K562 (cell line): ENCODE results near the gene PPM1N. TPM values are rescaled to one million over a fixed set of nuclear protein-coding genes. Genes with fewer than 3 reads are reported as not detected.

Experiments used
- FOXM1 ChIP-seq, 2 experiments: fragments of 450-650 bp in 1 of 2; sonication (generic) in 1 of 2; formaldehyde crosslinking in 1 of 2; IDR thresholded peaks; 2 replicates each; pipeline versions ENCODE4 v1.6.1 to v1.9.0; 2017 to 2022; ENCODE audit warnings: low read depth in 2 of 2, mild to moderate bottlenecking in 2 of 2, missing genetic modification reagents in 1 of 2, moderate library complexity in 1 of 2
- MAZ ChIP-seq, 2 experiments: fragments of 450-650 bp in 1 of 2; sonication (generic) in 1 of 2; formaldehyde crosslinking; IDR thresholded peaks in 1 of 2; conservative IDR thresholded peaks in 1 of 2; 2 replicates each; pipeline versions ENCODE4 v1.4.0 to v1.5.0; 2020; ENCODE audit warnings: mild to moderate bottlenecking in 1 of 2, missing genetic modification reagents in 1 of 2
- NRF1 ChIP-seq, 2 experiments: fragments of 450-650 bp; IDR thresholded peaks in 1 of 2; conservative IDR thresholded peaks in 1 of 2; 2 replicates each; pipeline ENCODE4 v1.6.1; 2014; ENCODE audit warnings: mild to moderate bottlenecking in 2 of 2
- RBFOX2 ChIP-seq: fragments of 200-400 bp; formaldehyde crosslinking; IDR thresholded peaks from 2 replicates; pipeline ENCODE4 v1.6.1; 2017; ENCODE audit warnings: low read depth, mild to moderate bottlenecking, low read length, moderate library complexity
- SAFB ChIP-seq: fragments of 200-400 bp; formaldehyde crosslinking; IDR thresholded peaks from 2 replicates; pipeline ENCODE4 v1.6.1; 2017; ENCODE audit warnings: low read depth, low read length, borderline replicate concordance
- ZBTB7A ChIP-seq: IDR thresholded peaks from 2 replicates; pipeline ENCODE4 v1.6.1; 2011; ENCODE audit warnings: low read depth, mild to moderate bottlenecking, low read length, moderate library complexity, borderline replicate concordance; ENCODE audit not compliant: control insufficient read depth
- polyA plus RNA-seq, 8 experiments: library from polyadenylated mRNA; depleted of rRNA in 4 of 8; stranded (reverse) in 5 of 8; unstranded in 3 of 8; fragments of >200 nt; fragmentation: Nextera tagmentation in 2 of 8; fragmentation: Illumina TruSeq in 1 of 8; extraction: Ambion mirVana in 2 of 8; extraction: Trizol in 1 of 8; gene quantifications; 2 replicates each; pipeline versions ENCODE4 v1.2.1 to v1.2.3, GENCODE V29; 2011 to 2014; ENCODE audit warnings: inconsistent platforms in 1 of 8, missing spikeins in 1 of 8
- total RNA-seq, 7 experiments: library from RNA; depleted of rRNA in 6 of 7; stranded (reverse); fragments of >200 nt in 6 of 7; fragmentation: Illumina TruSeq in 2 of 7; extraction: Trizol in 2 of 7; gene quantifications; 2 replicates each; pipeline versions ENCODE4 v1.2.1 to v1.2.3, GENCODE V29; 2011 to 2021; ENCODE audit warnings: low replicate concordance in 1 of 7
- TF ChIP-seq, protein P1 (sequence below), 2 experiments: IDR thresholded peaks; 2 replicates each; pipeline ENCODE4 v1.6.1; 2011; ENCODE audit warnings: borderline replicate concordance in 1 of 2, control low read depth in 1 of 2, low read depth in 1 of 2, low read length in 1 of 2, mild to moderate bottlenecking in 1 of 2, mixed read lengths in 1 of 2, moderate library complexity in 1 of 2; ENCODE audit not compliant: insufficient read depth in 1 of 2, insufficient read length in 1 of 2, poor library complexity in 1 of 2, severe bottlenecking in 1 of 2; ENCODE audit errors: extremely low read depth in 1 of 2
- TF ChIP-seq, protein P2 (sequence below): conservative IDR thresholded peaks from 2 replicates; pipeline ENCODE4 v1.6.1; 2011; ENCODE audit warnings: low read depth, mild to moderate bottlenecking, low read length; ENCODE audit not compliant: control insufficient read depth
- TF ChIP-seq, protein P3 (sequence below): fragments of 200-800 bp; sonication (Bioruptor generic); IDR thresholded peaks from 2 replicates; pipeline ENCODE4 v1.6.1; 2017; ENCODE audit warnings: missing genetic modification characterization, missing compliant biosample characterization
- TF ChIP-seq, protein P4 (sequence below), 3 experiments: IDR thresholded peaks in 2 of 3; conservative IDR thresholded peaks in 1 of 3; 2 replicates each; pipeline ENCODE4 v1.5.1; 2011 to 2012; ENCODE audit warnings: low read length in 3 of 3, mild to moderate bottlenecking in 3 of 3, control low read depth in 2 of 3, improper control_type of control experiment in 1 of 3, inconsistent platforms in 1 of 3, low read depth in 1 of 3, mixed read lengths in 1 of 3, moderate library complexity in 1 of 3; ENCODE audit not compliant: insufficient read depth in 2 of 3

Gene PPM1N
- total and polyA plus RNA-seq, 9 of the 15 experiments (the other 6 are each of a cell fraction or from before 2014, with no cell fraction given), result 4.5 to 15.6 (median 8.7) TPM

DNA sequence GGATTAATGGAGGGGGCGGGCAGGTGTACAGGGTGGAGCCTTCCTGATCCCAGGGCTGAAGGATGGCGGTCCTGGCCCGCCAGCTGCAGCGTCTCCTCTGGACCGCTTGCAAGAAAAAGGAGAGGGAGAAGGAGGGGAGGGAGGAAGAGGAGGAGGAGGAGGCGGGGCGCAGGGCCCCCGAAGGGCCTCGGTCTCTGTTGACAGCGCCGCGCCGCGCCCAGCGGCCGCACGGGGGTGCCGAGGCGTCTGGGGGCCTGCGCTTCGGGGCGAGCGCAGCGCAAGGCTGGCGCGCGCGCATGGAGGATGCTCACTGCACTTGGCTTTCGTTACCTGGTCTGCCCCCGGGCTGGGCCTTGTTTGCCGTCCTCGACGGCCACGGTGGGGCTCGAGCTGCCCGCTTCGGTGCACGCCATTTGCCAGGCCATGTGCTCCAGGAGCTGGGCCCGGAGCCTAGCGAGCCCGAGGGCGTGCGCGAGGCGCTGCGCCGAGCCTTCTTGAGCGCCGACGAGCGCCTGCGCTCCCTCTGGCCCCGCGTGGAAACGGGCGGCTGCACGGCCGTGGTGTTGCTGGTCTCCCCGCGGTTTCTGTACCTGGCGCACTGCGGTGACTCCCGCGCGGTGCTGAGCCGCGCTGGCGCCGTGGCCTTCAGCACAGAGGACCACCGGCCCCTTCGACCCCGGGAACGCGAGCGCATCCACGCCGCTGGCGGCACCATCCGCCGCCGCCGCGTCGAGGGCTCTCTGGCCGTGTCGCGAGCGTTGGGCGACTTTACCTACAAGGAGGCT, at the start of gene PPM1N (continued):
- TF ChIP-seq, protein P1, sequence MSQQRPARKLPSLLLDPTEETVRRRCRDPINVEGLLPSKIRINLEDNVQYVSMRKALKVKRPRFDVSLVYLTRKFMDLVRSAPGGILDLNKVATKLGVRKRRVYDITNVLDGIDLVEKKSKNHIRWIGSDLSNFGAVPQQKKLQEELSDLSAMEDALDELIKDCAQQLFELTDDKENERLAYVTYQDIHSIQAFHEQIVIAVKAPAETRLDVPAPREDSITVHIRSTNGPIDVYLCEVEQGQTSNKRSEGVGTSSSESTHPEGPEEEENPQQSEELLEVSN (IDR thresholded peaks at IDR 0.05; ENCODE audit: borderline replicate concordance in 1 of 2, extremely low read depth in 1 of 2, insufficient read depth in 1 of 2, insufficient read length in 1 of 2, low read depth in 1 of 2, low read length in 1 of 2, poor library complexity in 1 of 2, severe bottlenecking in 1 of 2), result peak; percentile 33 to 73
- no peak for TF ChIP-seq FOXM1 (IDR thresholded peaks at IDR 0.05; ENCODE audit: low read depth)
- TF ChIP-seq FOXM1 (CRISPR knock-in tag; IDR thresholded peaks at IDR 0.05; ENCODE audit: low read depth), result 0 out of 2 replicates have a peak, but pooled peaks have one; percentile 53
- TF ChIP-seq MAZ (CRISPR knock-in tag; conservative IDR thresholded peaks at IDR 0.05 in 1 of 2, IDR thresholded peaks at IDR 0.05 in 1 of 2), result 0 out of 4 replicates have a peak, but pooled peaks of 1 of the 2 experiments have one; percentile 23
- TF ChIP-seq, protein P2, sequence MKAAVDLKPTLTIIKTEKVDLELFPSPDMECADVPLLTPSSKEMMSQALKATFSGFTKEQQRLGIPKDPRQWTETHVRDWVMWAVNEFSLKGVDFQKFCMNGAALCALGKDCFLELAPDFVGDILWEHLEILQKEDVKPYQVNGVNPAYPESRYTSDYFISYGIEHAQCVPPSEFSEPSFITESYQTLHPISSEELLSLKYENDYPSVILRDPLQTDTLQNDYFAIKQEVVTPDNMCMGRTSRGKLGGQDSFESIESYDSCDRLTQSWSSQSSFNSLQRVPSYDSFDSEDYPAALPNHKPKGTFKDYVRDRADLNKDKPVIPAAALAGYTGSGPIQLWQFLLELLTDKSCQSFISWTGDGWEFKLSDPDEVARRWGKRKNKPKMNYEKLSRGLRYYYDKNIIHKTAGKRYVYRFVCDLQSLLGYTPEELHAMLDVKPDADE, result 0 out of 2 replicates have a peak, but pooled peaks have one; percentile 13
- TF ChIP-seq, protein P3, sequence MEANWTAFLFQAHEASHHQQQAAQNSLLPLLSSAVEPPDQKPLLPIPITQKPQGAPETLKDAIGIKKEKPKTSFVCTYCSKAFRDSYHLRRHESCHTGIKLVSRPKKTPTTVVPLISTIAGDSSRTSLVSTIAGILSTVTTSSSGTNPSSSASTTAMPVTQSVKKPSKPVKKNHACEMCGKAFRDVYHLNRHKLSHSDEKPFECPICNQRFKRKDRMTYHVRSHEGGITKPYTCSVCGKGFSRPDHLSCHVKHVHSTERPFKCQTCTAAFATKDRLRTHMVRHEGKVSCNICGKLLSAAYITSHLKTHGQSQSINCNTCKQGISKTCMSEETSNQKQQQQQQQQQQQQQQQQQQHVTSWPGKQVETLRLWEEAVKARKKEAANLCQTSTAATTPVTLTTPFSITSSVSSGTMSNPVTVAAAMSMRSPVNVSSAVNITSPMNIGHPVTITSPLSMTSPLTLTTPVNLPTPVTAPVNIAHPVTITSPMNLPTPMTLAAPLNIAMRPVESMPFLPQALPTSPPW (CRISPR knock-in tag), result peak; percentile 54
- peak; percentile 40; the same call in 1 of the 2 replicates for TF ChIP-seq RBFOX2
- TF ChIP-seq, protein P4, sequence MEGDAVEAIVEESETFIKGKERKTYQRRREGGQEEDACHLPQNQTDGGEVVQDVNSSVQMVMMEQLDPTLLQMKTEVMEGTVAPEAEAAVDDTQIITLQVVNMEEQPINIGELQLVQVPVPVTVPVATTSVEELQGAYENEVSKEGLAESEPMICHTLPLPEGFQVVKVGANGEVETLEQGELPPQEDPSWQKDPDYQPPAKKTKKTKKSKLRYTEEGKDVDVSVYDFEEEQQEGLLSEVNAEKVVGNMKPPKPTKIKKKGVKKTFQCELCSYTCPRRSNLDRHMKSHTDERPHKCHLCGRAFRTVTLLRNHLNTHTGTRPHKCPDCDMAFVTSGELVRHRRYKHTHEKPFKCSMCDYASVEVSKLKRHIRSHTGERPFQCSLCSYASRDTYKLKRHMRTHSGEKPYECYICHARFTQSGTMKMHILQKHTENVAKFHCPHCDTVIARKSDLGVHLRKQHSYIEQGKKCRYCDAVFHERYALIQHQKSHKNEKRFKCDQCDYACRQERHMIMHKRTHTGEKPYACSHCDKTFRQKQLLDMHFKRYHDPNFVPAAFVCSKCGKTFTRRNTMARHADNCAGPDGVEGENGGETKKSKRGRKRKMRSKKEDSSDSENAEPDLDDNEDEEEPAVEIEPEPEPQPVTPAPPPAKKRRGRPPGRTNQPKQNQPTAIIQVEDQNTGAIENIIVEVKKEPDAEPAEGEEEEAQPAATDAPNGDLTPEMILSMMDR (IDR thresholded peaks at IDR 0.05 in 2 of 3, conservative IDR thresholded peaks at IDR 0.05 in 1 of 3; ENCODE audit: insufficient read depth in 2 of 3, low read depth in 1 of 3, low read length in 3 of 3), result peak in 1 of 3 experiments; percentile 36; a peak in 1 of 6 replicates
- TF ChIP-seq ZBTB7A, result peak; percentile 52; the same call in 1 of the 2 replicates
- 0 out of 2 replicates have a peak, but pooled peaks have one; percentile 25 for TF ChIP-seq SAFB
- TF ChIP-seq NRF1 (conservative IDR thresholded peaks at IDR 0.05 in 1 of 2, IDR thresholded peaks at IDR 0.05 in 1 of 2), result peak; percentile 66 to 72
